Pancreas (tissue), 10 donors: Measurements from ENCODE around the gene NR1H2. TPM values are rescaled to one million over a fixed set of nuclear protein-coding genes. Genes with fewer than 3 reads are reported as not detected.

Source experiments
- ATAC-seq, 4 donors: fragments of 200-7000 bp; cut with Tn5 transposase; one replicate each; pipeline versions ENCODE4 v1.8.0 to v1.9.1; 2020; ENCODE audit warnings: mild to moderate bottlenecking in 4 of 4, moderate library complexity in 4 of 4
- DNase-seq, 6 donors: peaks; one replicate each; pipeline ENCODE4 v3.0.0-alpha.2; 2020
- FAIRE-seq: peaks from 2 replicates; lab custom pipeline; 2012; peaks lifted over from hg19 to GRCh38; lab: Jason Lieb, UNC
- H3K27ac ChIP-seq, 4 donors: fragments of 200-600 bp; sonication (generic); 1 replicate in 3 of 4; 2 replicates in 1 of 4; pipeline versions ENCODE4 v1.5.0 to v1.8.0; 2020
- H3K27me3 ChIP-seq, 4 donors: fragments of 200-600 bp; one replicate each; pipeline ENCODE4 v1.8.0; 2021
- H3K36me3 ChIP-seq, 3 donors: fragments of 200-600 bp; sonication (generic) in 1 of 3; one replicate each; pipeline versions ENCODE4 v1.5.0 to v1.8.0; 2020 to 2021
- H3K4me1 ChIP-seq, 3 donors: fragments of 200-600 bp; one replicate each; pipeline ENCODE4 v1.8.0; 2021
- H3K4me3 ChIP-seq, 4 donors: fragments of 200-600 bp; sonication (generic) in 2 of 4; one replicate each; pipeline versions ENCODE4 v1.5.0 to v1.8.0; 2020 to 2021
- H3K9me3 ChIP-seq, 4 donors: fragments of 200-600 bp; one replicate each; pipeline ENCODE4 v1.8.0; 2021
- WGBS, 2 donors: extraction: QIAGEN DNeasy Blood & Tissue Kit; methylation state at CpG; one replicate each; pipeline ENCODE4 v1.1.7; 2013; 5-methylcytosine and 5-hydroxymethylcytosine counted together
- intact Hi-C, 3 donors: fragments of 100-400 bp; cut with DNase I; formaldehyde crosslinking; loops; one replicate each; pipeline versions ENCODE4 v1.11.1 to v1.14.2; 2022
- polyA plus RNA-seq, 2 donors: library from polyadenylated mRNA; stranded (reverse); fragments of 200-250 nt; gene quantifications; one replicate each; pipeline ENCODE4 v1.2.3, GENCODE V29; 2013
- total RNA-seq, 6 donors: library from RNA; stranded (reverse); fragmentation: NEBNext Ultra II Directional in 4 of 6; extraction: Animal tissue kit (Norgen Biotek cat#: 25700) in 4 of 6; gene quantifications; one replicate each; pipeline versions ENCODE4 v1.2.1 to v1.2.4, GENCODE V29; 2021 to 2023
- TF ChIP-seq, protein P1 (sequence below), 4 donors: fragments of 200-600 bp; sonication (generic) in 3 of 4; IDR thresholded peaks; one replicate each; pipeline versions ENCODE4 v1.5.0 to v1.8.0; 2021; ENCODE audit warnings: antibody characterized with exemption in 4 of 4
- donor health status: healthy with polysubstance abuse.
- donor health status: DM: no; HTN: no; CAD: no; lungs with moderate emphysema.
- donor health status: DM: no; HTN: no; CAD: no.
- donor health status: control.
- donor health status: control.
- donor health status: Bipolar disorder and iron deficiency.
- donor health status: DM: yes; HTN: yes; CAD: no.
- donor health status: DM: no; HTN: no; CAD: no.
- donor health status: DM: no; HTN: no; CAD: no.
- donor health status: DM: yes; HTN: yes; CAD: no.

The NR1H2 gene
- total and polyA plus RNA-seq, 8 donors: 20.5 to 46.5 (median 27.2) TPM

DNA sequence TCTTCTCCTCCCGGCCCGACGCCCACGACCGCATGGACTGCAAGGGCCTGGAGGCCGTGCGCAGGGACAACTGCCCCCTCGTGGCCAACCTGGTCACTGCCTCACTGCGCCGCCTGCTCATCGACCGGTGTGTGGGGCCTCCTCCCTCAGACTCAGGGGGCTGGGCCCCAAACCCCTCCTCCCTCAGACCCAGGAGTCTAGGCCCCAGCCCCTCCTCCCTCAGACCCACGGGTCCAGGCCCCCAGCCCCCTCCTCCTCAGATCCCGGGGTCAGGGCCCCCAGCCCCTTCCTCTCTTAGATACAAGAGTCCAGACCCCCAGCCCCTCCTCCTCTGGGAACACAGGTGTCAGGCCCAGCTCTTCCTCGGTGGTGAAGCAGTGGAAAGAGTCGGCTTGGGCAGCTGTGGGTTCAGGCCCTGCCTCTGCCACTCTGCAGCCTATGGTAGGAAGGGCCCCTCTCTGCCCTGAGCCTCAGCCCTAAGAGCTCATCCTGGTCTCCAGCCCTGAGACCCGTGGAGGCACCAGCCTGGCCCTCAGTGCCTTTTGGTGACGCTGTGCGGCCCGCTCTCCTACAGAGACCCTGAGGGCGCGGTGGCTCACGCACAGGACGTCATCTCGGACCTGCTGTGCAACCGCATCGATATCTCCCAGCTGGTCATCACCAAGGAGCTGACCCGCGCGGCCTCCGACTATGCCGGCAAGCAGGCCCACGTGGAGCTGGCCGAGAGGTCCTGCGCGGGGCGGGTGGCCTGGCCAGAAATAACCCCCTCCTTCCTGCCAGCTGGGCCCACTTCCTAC lies 38.8 kb downstream of the NR1H2 start:
- H3K4me1 ChIP-seq: peaks cover 0 to 12% (median 7%) of the 10 kb centered on the region in 3 donors
- no peaks in the 10 kb centered on the region for H3K27me3 ChIP-seq
- TF ChIP-seq, protein P1, sequence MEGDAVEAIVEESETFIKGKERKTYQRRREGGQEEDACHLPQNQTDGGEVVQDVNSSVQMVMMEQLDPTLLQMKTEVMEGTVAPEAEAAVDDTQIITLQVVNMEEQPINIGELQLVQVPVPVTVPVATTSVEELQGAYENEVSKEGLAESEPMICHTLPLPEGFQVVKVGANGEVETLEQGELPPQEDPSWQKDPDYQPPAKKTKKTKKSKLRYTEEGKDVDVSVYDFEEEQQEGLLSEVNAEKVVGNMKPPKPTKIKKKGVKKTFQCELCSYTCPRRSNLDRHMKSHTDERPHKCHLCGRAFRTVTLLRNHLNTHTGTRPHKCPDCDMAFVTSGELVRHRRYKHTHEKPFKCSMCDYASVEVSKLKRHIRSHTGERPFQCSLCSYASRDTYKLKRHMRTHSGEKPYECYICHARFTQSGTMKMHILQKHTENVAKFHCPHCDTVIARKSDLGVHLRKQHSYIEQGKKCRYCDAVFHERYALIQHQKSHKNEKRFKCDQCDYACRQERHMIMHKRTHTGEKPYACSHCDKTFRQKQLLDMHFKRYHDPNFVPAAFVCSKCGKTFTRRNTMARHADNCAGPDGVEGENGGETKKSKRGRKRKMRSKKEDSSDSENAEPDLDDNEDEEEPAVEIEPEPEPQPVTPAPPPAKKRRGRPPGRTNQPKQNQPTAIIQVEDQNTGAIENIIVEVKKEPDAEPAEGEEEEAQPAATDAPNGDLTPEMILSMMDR (IDR thresholded peaks at IDR 0.05): peak; percentile 84 to 91 (median 90)
- FAIRE-seq: no peak
- DNase-seq: peak; percentile 50 to 94 (median 80)
- intact Hi-C loops: no loop called here
- no peaks in the 10 kb centered on the region for H3K9me3 ChIP-seq
- no peak overlapping the region for H3K4me3 ChIP-seq
- ATAC-seq: peak; percentile 56 to 75 (median 68)
- H3K36me3 ChIP-seq: no peaks in the 10 kb centered on the region
- no peak overlapping the region for H3K27ac ChIP-seq
- WGBS, 2 donors: 52 to 57% methylated on average over 37 of the region's 37 CpGs

DNA sequence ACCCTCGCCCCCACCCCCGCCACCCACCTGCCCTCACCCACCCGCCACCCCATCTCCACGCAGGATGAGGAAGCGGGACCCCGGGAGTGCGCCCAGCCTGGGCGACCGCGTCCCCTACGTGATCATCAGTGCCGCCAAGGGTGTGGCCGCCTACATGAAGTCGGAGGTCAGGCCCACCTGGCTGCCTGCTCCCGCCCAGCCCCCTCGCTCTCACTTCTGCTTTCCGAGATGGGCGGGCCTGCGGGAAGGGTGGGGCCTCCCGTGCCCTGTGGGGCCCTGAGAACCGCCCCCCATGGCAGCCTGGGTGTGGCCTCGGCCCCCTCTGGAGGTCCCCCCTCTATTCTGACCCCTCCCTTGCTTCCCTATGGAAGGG lies 39.4 kb downstream of the NR1H2 start:
- DNase-seq: peak in 1 of 6 donors; percentile 71
- ATAC-seq: no peak
- intact Hi-C loops: no loop called here
- FAIRE-seq: no peak
- TF ChIP-seq, protein P1 (IDR thresholded peaks at IDR 0.05): no peak
- no peak overlapping the region for H3K4me3 ChIP-seq
- peaks cover 0 to 12% (median 7%) of the 10 kb centered on the region in 3 donors for H3K4me1 ChIP-seq
- no peaks in the 10 kb centered on the region for H3K9me3 ChIP-seq
- H3K36me3 ChIP-seq: no peaks in the 10 kb centered on the region
- H3K27ac ChIP-seq: no peak overlapping the region
- 86 to 89% methylated on average over 16 to 22 of the region's 22 CpGs for WGBS, 2 donors
- no peaks in the 10 kb centered on the region for H3K27me3 ChIP-seq

DNA sequence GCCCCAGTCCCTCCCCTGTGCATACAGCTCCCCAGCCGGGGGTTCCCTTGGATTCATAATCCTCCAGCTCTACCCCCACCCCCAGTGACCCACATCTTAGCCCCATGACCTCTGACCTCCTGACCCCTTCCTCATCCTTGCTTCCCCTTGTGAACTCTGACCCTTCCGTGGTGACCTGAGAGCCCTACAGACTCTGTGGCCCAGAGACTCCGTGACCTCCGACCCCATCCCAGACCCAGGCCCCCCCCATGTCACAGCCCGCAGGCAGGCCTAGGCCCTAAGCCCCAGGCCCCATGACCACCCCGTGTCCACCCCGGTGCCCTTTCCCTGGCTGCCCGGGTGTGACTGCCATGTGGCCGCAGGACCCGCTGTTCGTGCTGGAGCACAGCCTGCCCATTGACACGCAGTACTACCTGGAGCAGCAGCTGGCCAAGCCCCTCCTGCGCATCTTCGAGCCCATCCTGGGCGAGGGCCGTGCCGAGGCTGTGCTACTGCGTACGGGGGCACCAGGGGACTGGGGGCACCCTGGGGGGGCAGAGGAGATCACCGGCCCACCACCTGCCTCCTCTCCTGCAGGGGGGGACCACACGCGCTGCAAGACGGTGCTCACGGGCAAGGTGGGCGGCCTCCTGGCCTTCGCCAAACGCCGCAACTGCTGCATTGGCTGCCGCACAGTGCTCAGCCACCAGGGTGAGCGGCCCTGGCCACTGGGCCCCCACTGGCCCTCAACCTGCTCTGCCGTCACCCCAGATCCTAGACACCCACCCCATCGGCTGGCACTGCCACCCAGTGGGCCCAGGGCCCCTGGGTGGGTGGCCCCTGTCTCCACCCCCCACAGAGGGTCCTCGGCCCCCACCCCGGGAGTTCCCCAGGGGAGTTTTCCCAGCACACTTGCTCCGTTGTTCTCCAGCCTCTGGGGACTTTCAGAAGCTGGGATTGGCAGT lies 40.0 kb downstream of the NR1H2 start:
- no peaks in the 10 kb centered on the region for H3K9me3 ChIP-seq
- TF ChIP-seq, protein P1 (IDR thresholded peaks at IDR 0.05): no peak
- H3K4me3 ChIP-seq: no peak overlapping the region
- intact Hi-C loops: no loop called here
- DNase-seq: peak in 2 of 6 donors; percentile 54 to 81
- no peaks in the 10 kb centered on the region for H3K36me3 ChIP-seq
- no peaks in the 10 kb centered on the region for H3K27me3 ChIP-seq
- peaks cover 0 to 12% (median 7%) of the 10 kb centered on the region in 3 donors for H3K4me1 ChIP-seq
- 80 to 87% methylated on average over 33 to 35 of the region's 35 CpGs for WGBS, 2 donors
- no peak overlapping the region for H3K27ac ChIP-seq
- ATAC-seq: no peak
- FAIRE-seq: no peak

DNA sequence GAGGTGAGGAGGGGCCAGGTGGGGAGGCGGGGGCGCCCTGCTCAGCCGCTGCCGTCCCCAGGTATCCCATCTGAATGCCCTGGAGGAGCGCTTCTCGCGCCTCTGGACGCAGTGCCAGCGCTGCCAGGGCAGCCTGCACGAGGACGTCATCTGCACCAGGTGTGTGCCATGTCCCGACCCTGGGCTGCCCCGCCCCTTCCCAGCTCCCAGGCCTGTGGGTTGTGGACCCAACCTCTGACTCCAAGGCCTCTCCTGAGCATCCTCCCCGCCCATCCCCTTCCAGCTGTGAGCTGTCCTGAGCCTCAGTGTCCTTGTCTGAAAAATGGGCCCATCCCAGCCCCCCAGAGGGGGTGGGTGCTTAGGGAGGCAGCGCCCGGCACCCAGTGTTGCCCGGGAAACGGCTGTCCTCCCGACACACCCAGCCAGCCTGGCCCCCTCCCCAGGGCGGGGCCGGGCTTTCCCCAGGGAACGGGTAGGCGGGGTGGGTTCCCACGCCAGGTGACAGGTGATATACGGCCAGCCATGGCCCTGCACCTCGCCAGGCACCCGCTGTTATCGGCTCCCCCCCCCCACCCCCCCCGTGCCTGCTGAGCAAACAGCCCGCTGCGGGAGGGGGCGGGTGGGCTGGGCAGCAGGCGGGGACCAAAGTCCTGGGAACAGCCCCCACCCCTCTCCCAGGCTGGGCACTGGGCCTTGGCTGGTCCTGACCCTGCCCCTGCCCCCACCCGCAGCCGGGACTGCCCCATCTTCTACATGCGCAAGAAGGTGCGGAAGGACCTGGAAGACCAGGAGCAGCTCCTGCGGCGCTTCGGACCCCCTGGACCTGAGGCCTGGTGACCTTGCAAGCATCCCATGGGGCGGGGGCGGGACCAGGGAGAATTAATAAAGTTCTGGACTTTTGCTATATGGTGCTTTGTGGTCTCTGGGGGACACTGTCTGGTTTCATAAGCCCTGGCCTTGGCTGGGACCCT lies 41.1 kb downstream of the NR1H2 start:
- H3K9me3 ChIP-seq: no peaks in the 10 kb centered on the region
- DNase-seq: peak; percentile 59 to 89 (median 78)
- H3K27me3 ChIP-seq: no peaks in the 10 kb centered on the region
- H3K4me1 ChIP-seq: peaks cover 0 to 12% (median 7%) of the 10 kb centered on the region in 3 donors
- H3K4me3 ChIP-seq: no peak overlapping the region
- ATAC-seq: peak; percentile 77 to 82 (median 78)
- no peaks in the 10 kb centered on the region for H3K36me3 ChIP-seq
- no peak for FAIRE-seq
- 23 to 28% methylated on average over 26 to 42 of the region's 42 CpGs for WGBS, 2 donors
- TF ChIP-seq, protein P1 (IDR thresholded peaks at IDR 0.05): no peak
- H3K27ac ChIP-seq: peak overlapping the region in 1 of 4 donors; percentile 3
- intact Hi-C loops: no loop called here
